SK-N-SH (cell line): ENCODE results near the gene CHSY1.

Experiments
- POLR2AphosphoS5 ChIP-seq: IDR thresholded peaks from 2 replicates; pipeline ENCODE4 v1.6.1; 2012; ENCODE audit warnings: low read depth, low read length
- SIN3A ChIP-seq: IDR thresholded peaks from 2 replicates; pipeline ENCODE4 v1.6.1; 2012; ENCODE audit warnings: low read depth, mild to moderate bottlenecking, low read length, moderate library complexity, borderline replicate concordance

GRCh38 chr15:101162701-101163483 lies 89.0 kb downstream of the CHSY1 start:
- no peak for TF ChIP-seq SIN3A
- no peak for TF ChIP-seq POLR2AphosphoS5
